ENCODE data around the gene PPARG.

PPARG gene

GRCh38 chr3:12318758-12319621 lies 30.1 kb downstream of the PPARG start:
- Histone ChIP-seq H3K27me3 (replicated peaks in 2 of 5; ENCODE audit: control insufficient read depth in 4 of 5, insufficient read depth in 5 of 5, low read length in 4 of 5) (peaks cover 0 to 6% (median 0%) of the 10 kb centered on the region in 5 experiments), H3K4me1 (ENCODE audit: control extremely low read depth in 1 of 4, control insufficient read depth in 4 of 4, insufficient read depth in 4 of 4, low read length in 3 of 4) (peaks cover 0 to 6% (median 1%) of the 10 kb centered on the region in 4 experiments), H3K9me3 (ENCODE audit: control extremely low read depth in 1 of 5, control insufficient read depth in 4 of 5, insufficient read depth in 2 of 5, low read depth in 1 of 5, low read length in 4 of 5) (no peaks in the 10 kb centered on the region), H3K36me3 (ENCODE audit: control insufficient read depth in 4 of 4, insufficient read depth in 4 of 4, low read length in 3 of 4) (no peaks in the 10 kb centered on the region), H3K4me3 (ENCODE audit: control insufficient read depth in 1 of 7, extremely low read depth in 1 of 7, insufficient read depth in 4 of 7, low read depth in 2 of 7, low read length in 6 of 7) (no peak overlapping the region), H3K27ac (ENCODE audit: insufficient read depth in 1 of 2, low read depth in 1 of 2, low read length in 2 of 2, poor library complexity in 1 of 2, severe bottlenecking in 2 of 2) (no peak overlapping the region)
- ChIA-PET POLR2A (interaction anchor here (0.7 kb wide), 1 partner anchor 193 kb away, joined by 3 read pairs; no protein-coding TSS in a partner anchor), CTCF (interaction anchor here (1.8 kb wide), 1 partner anchor 11 kb away, joined by 5 read pairs; no protein-coding TSS in a partner anchor)
- no CpG with 5 or more reads among the region's 5 CpGs for WGBS (ENCODE audit: insufficient coverage)
- DNase-seq = no peak

- no CpG with 5 or more reads among the region's 2 CpGs for WGBS (ENCODE audit: insufficient coverage)
- no peak overlapping the region for H3K27ac ChIP-seq (ENCODE audit: insufficient read depth in 1 of 2, low read depth in 1 of 2, low read length in 2 of 2, poor library complexity in 1 of 2, severe bottlenecking in 2 of 2)
- no peak overlapping the region for H3K4me3 ChIP-seq (ENCODE audit: control insufficient read depth in 1 of 7, extremely low read depth in 1 of 7, insufficient read depth in 4 of 7, low read depth in 2 of 7, low read length in 6 of 7)
- no peaks in the 10 kb centered on the region for H3K9me3 ChIP-seq (ENCODE audit: control extremely low read depth in 1 of 5, control insufficient read depth in 4 of 5, insufficient read depth in 2 of 5, low read depth in 1 of 5, low read length in 4 of 5)
- ChIA-PET POLR2A (no interaction called here), CTCF (no interaction called here)
- H3K4me1 ChIP-seq (ENCODE audit: control extremely low read depth in 1 of 4, control insufficient read depth in 4 of 4, insufficient read depth in 4 of 4, low read length in 3 of 4) = peaks cover 0 to 10% (median 1%) of the 10 kb centered on the region in 4 experiments
- peaks cover 0 to 2% (median 0%) of the 10 kb centered on the region in 5 experiments for H3K27me3 ChIP-seq (replicated peaks in 2 of 5; ENCODE audit: control insufficient read depth in 4 of 5, insufficient read depth in 5 of 5, low read length in 4 of 5)
- DNase-seq = no peak
- H3K36me3 ChIP-seq (ENCODE audit: control insufficient read depth in 4 of 4, insufficient read depth in 4 of 4, low read length in 3 of 4) = no peaks in the 10 kb centered on the region
These were observed 32.1 kb downstream of the PPARG start for GRCh38 chr3:12321015-12321414.

- POLR2A ChIA-PET = interaction anchor here (0.7 kb wide), 1 partner anchor 154 kb away, joined by 4 read pairs; no protein-coding TSS in a partner anchor
- WGBS (ENCODE audit: insufficient coverage) = 73% methylated on average over 1 of the region's 2 CpGs
- CTCF ChIA-PET = interaction anchor here (1.1 kb wide), 1 partner anchor 9 kb away, joined by 5 read pairs; no protein-coding TSS in a partner anchor
These were observed 34.4 kb downstream of the PPARG start for GRCh38 chr3:12323237-12323636.

GRCh38 chr3:12325586-12326515 lies 37.0 kb downstream of the PPARG start:
- Histone ChIP-seq H3K4me1 (ENCODE audit: control extremely low read depth in 1 of 4, control insufficient read depth in 4 of 4, insufficient read depth in 4 of 4, low read length in 3 of 4) (peaks cover 0 to 14% (median 3%) of the 10 kb centered on the region in 4 experiments), H3K27me3 (replicated peaks in 2 of 5; ENCODE audit: control insufficient read depth in 4 of 5, insufficient read depth in 5 of 5, low read length in 4 of 5) (no peaks in the 10 kb centered on the region), H3K9me3 (ENCODE audit: control extremely low read depth in 1 of 5, control insufficient read depth in 4 of 5, insufficient read depth in 2 of 5, low read depth in 1 of 5, low read length in 4 of 5) (no peaks in the 10 kb centered on the region), H3K4me3 (ENCODE audit: control insufficient read depth in 1 of 7, extremely low read depth in 1 of 7, insufficient read depth in 4 of 7, low read depth in 2 of 7, low read length in 6 of 7) (no peak overlapping the region), H3K36me3 (ENCODE audit: control insufficient read depth in 4 of 4, insufficient read depth in 4 of 4, low read length in 3 of 4) (no peaks in the 10 kb centered on the region), H3K27ac (ENCODE audit: insufficient read depth in 1 of 2, low read depth in 1 of 2, low read length in 2 of 2, poor library complexity in 1 of 2, severe bottlenecking in 2 of 2) (no peak overlapping the region)
- no CpG with 5 or more reads among the region's 4 CpGs for WGBS (ENCODE audit: insufficient coverage)
- ChIA-PET POLR2A (no interaction called here), CTCF (no interaction called here)
- peak in 2 of 3 donors; percentile 21 to 33 for DNase-seq

More at GRCh38 chr3:12323237-12323636, 34.4 kb downstream of the PPARG start:
- no peaks in the 10 kb centered on the region for H3K9me3 ChIP-seq (ENCODE audit: control extremely low read depth in 1 of 5, control insufficient read depth in 4 of 5, insufficient read depth in 2 of 5, low read depth in 1 of 5, low read length in 4 of 5)
- H3K27ac ChIP-seq (ENCODE audit: insufficient read depth in 1 of 2, low read depth in 1 of 2, low read length in 2 of 2, poor library complexity in 1 of 2, severe bottlenecking in 2 of 2) = no peak overlapping the region
- DNase-seq = peak; percentile 9 to 56 (median 54)
- H3K36me3 ChIP-seq (ENCODE audit: control insufficient read depth in 4 of 4, insufficient read depth in 4 of 4, low read length in 3 of 4) = no peaks in the 10 kb centered on the region
- no peak overlapping the region for H3K4me3 ChIP-seq (ENCODE audit: control insufficient read depth in 1 of 7, extremely low read depth in 1 of 7, insufficient read depth in 4 of 7, low read depth in 2 of 7, low read length in 6 of 7)
- peaks cover 0 to 14% (median 3%) of the 10 kb centered on the region in 4 experiments for H3K4me1 ChIP-seq (ENCODE audit: control extremely low read depth in 1 of 4, control insufficient read depth in 4 of 4, insufficient read depth in 4 of 4, low read length in 3 of 4)
- no peaks in the 10 kb centered on the region for H3K27me3 ChIP-seq (replicated peaks in 2 of 5; ENCODE audit: control insufficient read depth in 4 of 5, insufficient read depth in 5 of 5, low read length in 4 of 5)

- no peaks in the 10 kb centered on the region for H3K9me3 ChIP-seq (ENCODE audit: control extremely low read depth in 1 of 5, control insufficient read depth in 4 of 5, insufficient read depth in 2 of 5, low read depth in 1 of 5, low read length in 4 of 5)
- no peaks in the 10 kb centered on the region for H3K36me3 ChIP-seq (ENCODE audit: control insufficient read depth in 4 of 4, insufficient read depth in 4 of 4, low read length in 3 of 4)
- H3K27ac ChIP-seq (ENCODE audit: insufficient read depth in 1 of 2, low read depth in 1 of 2, low read length in 2 of 2, poor library complexity in 1 of 2, severe bottlenecking in 2 of 2) = no peak overlapping the region
- H3K4me1 ChIP-seq (ENCODE audit: control extremely low read depth in 1 of 4, control insufficient read depth in 4 of 4, insufficient read depth in 4 of 4, low read length in 3 of 4) = peaks cover 0 to 14% (median 3%) of the 10 kb centered on the region in 4 experiments
- ChIA-PET CTCF (no interaction called here), POLR2A (no interaction called here)
- no peaks in the 10 kb centered on the region for H3K27me3 ChIP-seq (replicated peaks in 2 of 5; ENCODE audit: control insufficient read depth in 4 of 5, insufficient read depth in 5 of 5, low read length in 4 of 5)
- no peak overlapping the region for H3K4me3 ChIP-seq (ENCODE audit: control insufficient read depth in 1 of 7, extremely low read depth in 1 of 7, insufficient read depth in 4 of 7, low read depth in 2 of 7, low read length in 6 of 7)
- no peak for DNase-seq
- no CpG with 5 or more reads among the region's 5 CpGs for WGBS (ENCODE audit: insufficient coverage)
These were observed 38.2 kb downstream of the PPARG start for GRCh38 chr3:12327021-12327420.

GRCh38 chr3:12328132-12328836 lies 39.4 kb downstream of the PPARG start:
- Histone ChIP-seq H3K36me3 (ENCODE audit: control insufficient read depth in 4 of 4, insufficient read depth in 4 of 4, low read length in 3 of 4) (no peaks in the 10 kb centered on the region), H3K9me3 (ENCODE audit: control extremely low read depth in 1 of 5, control insufficient read depth in 4 of 5, insufficient read depth in 2 of 5, low read depth in 1 of 5, low read length in 4 of 5) (no peaks in the 10 kb centered on the region), H3K27me3 (replicated peaks in 2 of 5; ENCODE audit: control insufficient read depth in 4 of 5, insufficient read depth in 5 of 5, low read length in 4 of 5) (no peaks in the 10 kb centered on the region), H3K27ac (ENCODE audit: insufficient read depth in 1 of 2, low read depth in 1 of 2, low read length in 2 of 2, poor library complexity in 1 of 2, severe bottlenecking in 2 of 2) (no peak overlapping the region), H3K4me1 (ENCODE audit: control extremely low read depth in 1 of 4, control insufficient read depth in 4 of 4, insufficient read depth in 4 of 4, low read length in 3 of 4) (peaks cover 0 to 13% (median 3%) of the 10 kb centered on the region in 4 experiments), H3K4me3 (ENCODE audit: control insufficient read depth in 1 of 7, extremely low read depth in 1 of 7, insufficient read depth in 4 of 7, low read depth in 2 of 7, low read length in 6 of 7) (no peak overlapping the region)
- ChIA-PET CTCF (no interaction called here), POLR2A (no interaction called here)
- 97% methylated on average over 5 of the region's 8 CpGs for WGBS (ENCODE audit: insufficient coverage)
- no peak for DNase-seq
